HepG2 (cell line): ENCODE results near the gene ATP2C2. TPM values are rescaled to one million over a fixed set of nuclear protein-coding genes. Genes with fewer than 3 reads are reported as not detected.

Experiments
- BHLHE40 ChIP-seq: IDR thresholded peaks from 2 replicates; pipeline ENCODE4 v1.6.1; 2011; ENCODE audit warnings: low read length, improper control_type of control experiment
- ETV5 ChIP-seq: IDR thresholded peaks from 2 replicates; pipeline ENCODE4 v1.6.1; 2018; ENCODE audit warnings: missing biosample characterization, missing genetic modification reagents, inconsistent platforms, borderline replicate concordance
- GZF1 ChIP-seq: sonication (generic); formaldehyde crosslinking; IDR thresholded peaks from 2 replicates; pipeline ENCODE4 v1.5.1; 2020; ENCODE audit warnings: mild to moderate bottlenecking, missing genetic modification reagents
- PATZ1 ChIP-seq: sonication (generic); formaldehyde crosslinking; IDR thresholded peaks from 2 replicates; pipeline ENCODE4 v1.4.0; 2020; ENCODE audit warnings: missing genetic modification reagents
- SOX13 ChIP-seq, 3 experiments: fragments of 450-650 bp in 1 of 3; sonication (generic) in 1 of 3; formaldehyde crosslinking in 1 of 3; IDR thresholded peaks in 2 of 3; conservative IDR thresholded peaks in 1 of 3; 2 replicates each; pipeline versions ENCODE4 v1.5.0 to v1.6.1; 2016 to 2020; ENCODE audit warnings: antibody characterized with exemption in 1 of 3, mild to moderate bottlenecking in 1 of 3, missing compliant biosample characterization in 1 of 3, missing genetic modification reagents in 1 of 3, moderate library complexity in 1 of 3
- ZNF614 ChIP-seq: IDR thresholded peaks from 2 replicates; pipeline ENCODE4 v1.6.1; 2018; ENCODE audit warnings: missing biosample characterization, missing genetic modification reagents, inconsistent platforms, borderline replicate concordance
- polyA plus RNA-seq, 8 experiments: library from polyadenylated mRNA; depleted of rRNA in 3 of 8; stranded (reverse) in 7 of 8; unstranded in 1 of 8; fragments of >200 nt; fragmentation: Illumina TruSeq in 4 of 8; extraction: Trizol in 4 of 8; gene quantifications; 2 replicates each; pipeline versions ENCODE4 v1.2.1 to v1.2.3, GENCODE V29; 2011 to 2016; ENCODE audit warnings: low read depth in 4 of 8, missing spikeins in 1 of 8, mixed read lengths in 1 of 8; ENCODE audit not compliant: insufficient read depth in 1 of 8
- total RNA-seq, 5 experiments: library from RNA; depleted of rRNA; stranded (reverse); fragments of >200 nt; fragmentation: Illumina TruSeq; extraction: Trizol; gene quantifications; 2 replicates each; pipeline ENCODE4 v1.2.3, GENCODE V29; 2016; ENCODE audit warnings: low read depth in 1 of 5
- TF ChIP-seq, protein P1 (sequence below): sonication (generic); formaldehyde crosslinking; IDR thresholded peaks from 2 replicates; pipeline ENCODE4 v1.8.0; 2022; ENCODE audit warnings: mild to moderate bottlenecking, missing genetic modification reagents; ENCODE audit not compliant: insufficient replicate concordance
- TF ChIP-seq, protein P2 (sequence below): fragments of 450-650 bp; IDR thresholded peaks from 2 replicates; pipeline ENCODE4 v1.6.1; 2017; ENCODE audit warnings: mild to moderate bottlenecking

ATP2C2 gene
- total and polyA plus RNA-seq, 2 of the 13 experiments (the other 11 are each of a cell fraction or from before 2014, with no cell fraction given), result 0.07 TPM; not detected in 1

DNA sequence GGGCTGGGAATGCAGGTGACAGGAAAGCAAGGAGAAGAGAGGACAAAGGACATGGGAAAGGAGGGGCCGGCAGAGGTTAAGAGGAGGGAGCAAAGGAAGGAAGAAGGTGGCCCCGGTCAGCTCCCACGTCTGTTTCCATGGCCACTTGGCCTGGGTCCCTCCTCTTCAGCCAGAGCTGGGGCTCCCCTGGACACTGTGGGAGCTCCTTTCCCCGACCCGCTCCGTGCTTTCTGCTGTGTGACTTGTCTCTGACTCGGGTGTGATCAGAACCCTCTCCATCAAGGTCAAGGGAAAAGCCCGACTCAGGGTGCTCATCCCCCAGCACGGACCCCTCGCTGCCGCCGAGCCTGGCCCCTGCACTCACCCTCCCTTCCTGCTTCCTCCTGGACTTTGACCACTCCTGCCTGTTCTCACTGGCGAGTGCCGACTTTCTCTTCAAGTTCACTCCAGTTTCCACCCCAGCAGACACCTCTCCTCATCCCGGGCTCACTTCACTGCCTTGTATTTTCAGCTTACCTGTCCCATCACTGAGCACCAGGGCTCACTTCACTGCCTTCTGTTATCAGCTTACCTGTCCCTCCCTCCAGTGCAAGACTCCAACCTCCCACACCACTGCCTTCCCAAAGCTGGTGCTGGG, 74.9 kb downstream of the ATP2C2 start (continued):
- TF ChIP-seq PATZ1 (CRISPR knock-in tag) (0 out of 2 replicates have a peak, but pooled peaks have one; percentile 26), ETV5 (peak; percentile 71; the same call in 1 of the 2 replicates), GZF1 (CRISPR knock-in tag) (no peak), BHLHE40 (no peak), ZNF614 (CRISPR knock-in tag) (0 out of 2 replicates have a peak, but pooled peaks have one; percentile 40), SOX13 (IDR thresholded peaks at IDR 0.05) (no peak), SOX13 (CRISPR knock-in tag; conservative IDR thresholded peaks at IDR 0.05 in 1 of 2, IDR thresholded peaks at IDR 0.05 in 1 of 2) (no peak; a peak in 1 of 4 replicates)
- TF ChIP-seq, protein P1, sequence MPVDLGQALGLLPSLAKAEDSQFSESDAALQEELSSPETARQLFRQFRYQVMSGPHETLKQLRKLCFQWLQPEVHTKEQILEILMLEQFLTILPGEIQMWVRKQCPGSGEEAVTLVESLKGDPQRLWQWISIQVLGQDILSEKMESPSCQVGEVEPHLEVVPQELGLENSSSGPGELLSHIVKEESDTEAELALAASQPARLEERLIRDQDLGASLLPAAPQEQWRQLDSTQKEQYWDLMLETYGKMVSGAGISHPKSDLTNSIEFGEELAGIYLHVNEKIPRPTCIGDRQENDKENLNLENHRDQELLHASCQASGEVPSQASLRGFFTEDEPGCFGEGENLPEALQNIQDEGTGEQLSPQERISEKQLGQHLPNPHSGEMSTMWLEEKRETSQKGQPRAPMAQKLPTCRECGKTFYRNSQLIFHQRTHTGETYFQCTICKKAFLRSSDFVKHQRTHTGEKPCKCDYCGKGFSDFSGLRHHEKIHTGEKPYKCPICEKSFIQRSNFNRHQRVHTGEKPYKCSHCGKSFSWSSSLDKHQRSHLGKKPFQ (CRISPR knock-in tag), result peak; percentile 98
- TF ChIP-seq, protein P2, sequence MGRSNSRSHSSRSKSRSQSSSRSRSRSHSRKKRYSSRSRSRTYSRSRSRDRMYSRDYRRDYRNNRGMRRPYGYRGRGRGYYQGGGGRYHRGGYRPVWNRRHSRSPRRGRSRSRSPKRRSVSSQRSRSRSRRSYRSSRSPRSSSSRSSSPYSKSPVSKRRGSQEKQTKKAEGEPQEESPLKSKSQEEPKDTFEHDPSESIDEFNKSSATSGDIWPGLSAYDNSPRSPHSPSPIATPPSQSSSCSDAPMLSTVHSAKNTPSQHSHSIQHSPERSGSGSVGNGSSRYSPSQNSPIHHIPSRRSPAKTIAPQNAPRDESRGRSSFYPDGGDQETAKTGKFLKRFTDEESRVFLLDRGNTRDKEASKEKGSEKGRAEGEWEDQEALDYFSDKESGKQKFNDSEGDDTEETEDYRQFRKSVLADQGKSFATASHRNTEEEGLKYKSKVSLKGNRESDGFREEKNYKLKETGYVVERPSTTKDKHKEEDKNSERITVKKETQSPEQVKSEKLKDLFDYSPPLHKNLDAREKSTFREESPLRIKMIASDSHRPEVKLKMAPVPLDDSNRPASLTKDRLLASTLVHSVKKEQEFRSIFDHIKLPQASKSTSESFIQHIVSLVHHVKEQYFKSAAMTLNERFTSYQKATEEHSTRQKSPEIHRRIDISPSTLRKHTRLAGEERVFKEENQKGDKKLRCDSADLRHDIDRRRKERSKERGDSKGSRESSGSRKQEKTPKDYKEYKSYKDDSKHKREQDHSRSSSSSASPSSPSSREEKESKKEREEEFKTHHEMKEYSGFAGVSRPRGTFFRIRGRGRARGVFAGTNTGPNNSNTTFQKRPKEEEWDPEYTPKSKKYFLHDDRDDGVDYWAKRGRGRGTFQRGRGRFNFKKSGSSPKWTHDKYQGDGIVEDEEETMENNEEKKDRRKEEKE, result no peak
